Lung (tissue), 12 donors: Measurements from ENCODE around the gene COX20. TPM values are rescaled to one million over a fixed set of nuclear protein-coding genes. Genes with fewer than 3 reads are reported as not detected.
A peak's percentile ranks its signal among the peaks of the same experiment; 100 is the strongest.

Experiments
- ATAC-seq: fragments of 200-7000 bp; cut with Tn5 transposase; one replicate; pipeline ENCODE4 v1.9.1; 2020; ENCODE audit warnings: moderate number of reproducible peaks; ENCODE audit not compliant: insufficient read depth, low FRiP score
- DNase-seq, 3 donors: peaks; one replicate each; pipeline ENCODE4 v3.0.0-alpha.2; 2013 to 2017
- H3K27ac ChIP-seq, 2 donors: one replicate each; pipeline ENCODE4 v1.5.1; 2013; ENCODE audit warnings: mild to moderate bottlenecking in 2 of 2, moderate library complexity in 2 of 2, control low read depth in 1 of 2, inconsistent platforms in 1 of 2, low read depth in 1 of 2, low read length in 1 of 2
- H3K27me3 ChIP-seq, 3 donors: one replicate each; pipeline ENCODE4 v1.5.1; 2013; ENCODE audit warnings: low read length in 2 of 3; ENCODE audit not compliant: control insufficient read depth in 3 of 3, insufficient read depth in 3 of 3
- H3K36me3 ChIP-seq, 4 donors: one replicate each; pipeline ENCODE4 v1.5.1; 2013; ENCODE audit warnings: low read length in 4 of 4, mild to moderate bottlenecking in 1 of 4, moderate library complexity in 1 of 4; ENCODE audit not compliant: control insufficient read depth in 4 of 4, insufficient read depth in 4 of 4
- H3K4me1 ChIP-seq, 5 donors: one replicate each; pipeline ENCODE4 v1.5.1; 2013; ENCODE audit warnings: low read length in 5 of 5, mild to moderate bottlenecking in 2 of 5, moderate library complexity in 1 of 5; ENCODE audit not compliant: control insufficient read depth in 5 of 5, insufficient read depth in 5 of 5
- H3K4me3 ChIP-seq: one replicate; pipeline ENCODE4 v1.5.1; 2013; ENCODE audit warnings: mild to moderate bottlenecking, control low read depth, moderate library complexity
- H3K9ac ChIP-seq, 2 donors: one replicate each; pipeline ENCODE4 v1.5.1; 2013; ENCODE audit warnings: low read length in 2 of 2, control low read depth in 1 of 2; ENCODE audit not compliant: insufficient read depth in 1 of 2
- H3K9me3 ChIP-seq, 4 donors: one replicate each; pipeline ENCODE4 v1.5.1; 2013; ENCODE audit warnings: low read length in 3 of 4, mild to moderate bottlenecking in 1 of 4, moderate library complexity in 1 of 4; ENCODE audit not compliant: control insufficient read depth in 4 of 4, insufficient read depth in 3 of 4
- WGBS, 2 donors: extraction: QIAGEN DNeasy Blood & Tissue Kit; methylation state at CpG; one replicate each; pipeline ENCODE4 v1.1.7; 2013; 5-methylcytosine and 5-hydroxymethylcytosine counted together
- polyA plus RNA-seq, 2 donors: library from polyadenylated mRNA; stranded (reverse); fragments of 200-250 nt; gene quantifications; one replicate each; pipeline ENCODE4 v1.2.1, GENCODE V29; 2013
- total RNA-seq, 2 donors: library from RNA; depleted of rRNA in 1 of 2; stranded (reverse); fragments of >200 nt in 1 of 2; gene quantifications; one replicate each; pipeline ENCODE4 v1.2.1, GENCODE V29; 2014 to 2021
- TF ChIP-seq, protein P1 (sequence below): IDR thresholded peaks from 2 replicates; pipeline ENCODE4 v1.5.1; 2012; ENCODE audit warnings: mild to moderate bottlenecking; ENCODE audit errors: control extremely low read depth, extremely low read depth
- donor health status: control.
- donor health status: control.
- donor health status: Bipolar disorder and iron deficiency.
- donor health status: healthy.
- donor health status: DM: yes; HTN: yes; CAD: no.

COX20 gene
- total and polyA plus RNA-seq, 4 donors, result 23.4 to 53.2 (median 31.3) TPM

DNA sequence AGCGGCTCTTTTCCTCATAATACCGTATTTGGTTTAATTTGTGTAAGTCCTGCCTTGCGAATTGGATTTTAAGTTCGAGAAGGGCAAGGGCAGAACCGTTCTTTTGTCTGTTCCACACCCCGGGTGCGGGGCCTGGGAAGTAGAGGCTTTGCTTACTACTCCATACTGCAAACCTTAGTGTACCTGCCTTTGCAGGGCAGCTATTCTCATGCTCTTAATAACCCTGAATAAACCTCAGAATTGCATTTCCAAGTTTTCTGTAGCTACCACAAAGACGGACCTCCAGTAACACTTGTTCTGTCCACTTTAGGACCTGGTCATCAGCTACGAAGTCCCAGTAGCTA is 29.5 kb downstream of the COX20 start:
- H3K4me1 ChIP-seq, result peaks cover 0 to 27% (median 5%) of the 10 kb centered on the region in 5 donors
- H3K27ac ChIP-seq, result peak overlapping the region; percentile 95 to 99
- H3K27me3 ChIP-seq, result no peaks in the 10 kb centered on the region
- peaks cover under 1 to 28% (median 6%) of the 10 kb centered on the region in 4 donors for H3K36me3 ChIP-seq
- DNase-seq (peak in 1 of 3 donors; percentile 64), ATAC-seq (no peak)
- H3K4me3 ChIP-seq, result peak overlapping the region; percentile 2
- TF ChIP-seq, protein P1, sequence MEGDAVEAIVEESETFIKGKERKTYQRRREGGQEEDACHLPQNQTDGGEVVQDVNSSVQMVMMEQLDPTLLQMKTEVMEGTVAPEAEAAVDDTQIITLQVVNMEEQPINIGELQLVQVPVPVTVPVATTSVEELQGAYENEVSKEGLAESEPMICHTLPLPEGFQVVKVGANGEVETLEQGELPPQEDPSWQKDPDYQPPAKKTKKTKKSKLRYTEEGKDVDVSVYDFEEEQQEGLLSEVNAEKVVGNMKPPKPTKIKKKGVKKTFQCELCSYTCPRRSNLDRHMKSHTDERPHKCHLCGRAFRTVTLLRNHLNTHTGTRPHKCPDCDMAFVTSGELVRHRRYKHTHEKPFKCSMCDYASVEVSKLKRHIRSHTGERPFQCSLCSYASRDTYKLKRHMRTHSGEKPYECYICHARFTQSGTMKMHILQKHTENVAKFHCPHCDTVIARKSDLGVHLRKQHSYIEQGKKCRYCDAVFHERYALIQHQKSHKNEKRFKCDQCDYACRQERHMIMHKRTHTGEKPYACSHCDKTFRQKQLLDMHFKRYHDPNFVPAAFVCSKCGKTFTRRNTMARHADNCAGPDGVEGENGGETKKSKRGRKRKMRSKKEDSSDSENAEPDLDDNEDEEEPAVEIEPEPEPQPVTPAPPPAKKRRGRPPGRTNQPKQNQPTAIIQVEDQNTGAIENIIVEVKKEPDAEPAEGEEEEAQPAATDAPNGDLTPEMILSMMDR, result no peak
- WGBS, 2 donors, result 16 to 17% methylated on average over 9 of the region's 9 CpGs
- H3K9ac ChIP-seq, result peak overlapping the region; percentile 95 to 99
- no peaks in the 10 kb centered on the region for H3K9me3 ChIP-seq

GRCh38 chr1:244865820-244866219 is 30.4 kb downstream of the COX20 start:
- Histone ChIP-seq H3K27ac (peak overlapping the region in 1 of 2 donors; percentile 95), H3K4me3 (no peak overlapping the region), H3K9ac (no peak overlapping the region), H3K9me3 (no peaks in the 10 kb centered on the region), H3K4me1 (peaks cover 0 to 19% (median 5%) of the 10 kb centered on the region in 5 donors), H3K27me3 (no peaks in the 10 kb centered on the region), H3K36me3 (peaks cover 0 to 23% (median 3%) of the 10 kb centered on the region in 4 donors)
- TF ChIP-seq, protein P1, result no peak
- ATAC-seq (no peak), DNase-seq (no peak)
- WGBS, 2 donors, result 58 to 86% methylated on average over 3 of the region's 3 CpGs

DNA sequence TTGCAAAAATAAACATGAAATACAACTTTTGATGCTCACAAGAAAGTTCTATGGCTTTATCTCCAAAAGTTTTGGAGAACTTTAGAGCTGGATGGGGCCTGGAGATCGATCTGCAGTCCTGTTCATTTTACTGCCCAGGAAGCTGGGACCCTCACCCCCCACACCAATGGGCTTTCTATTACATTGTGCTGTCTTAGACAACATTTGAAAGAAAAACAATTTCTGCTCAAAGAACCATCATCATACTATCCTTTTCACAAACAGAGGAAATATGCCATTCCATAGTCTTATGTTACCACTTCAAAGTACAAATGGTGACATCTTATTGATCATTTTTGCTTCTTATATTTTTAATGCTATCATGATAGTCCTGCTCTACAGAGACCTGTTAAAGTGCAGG is 30.9 kb downstream of the COX20 start:
- peaks cover 0 to 21% (median 3%) of the 10 kb centered on the region in 4 donors for H3K36me3 ChIP-seq
- H3K9me3 ChIP-seq, result no peaks in the 10 kb centered on the region
- WGBS, 2 donors, result 87 to 91% methylated on average over 1 of the region's 1 CpG
- H3K4me1 ChIP-seq, result peaks cover 0 to 14% (median 5%) of the 10 kb centered on the region in 5 donors
- H3K9ac ChIP-seq, result no peak overlapping the region
- no peaks in the 10 kb centered on the region for H3K27me3 ChIP-seq
- no peak for ATAC-seq
- TF ChIP-seq, protein P1, result no peak
- no peak for DNase-seq
- H3K27ac ChIP-seq, result no peak overlapping the region
- H3K4me3 ChIP-seq, result no peak overlapping the region
